ENCODE measurements around the gene STARD9.

STARD9 gene

GRCh38 chr15:42558739-42559138 lies 16.7 kb upstream of the STARD9 start:
- peaks cover 66% of the 10 kb centered on the region for H3K36me3 ChIP-seq (ENCODE audit: insufficient read depth, low read length)
- H3K4me1 ChIP-seq (ENCODE audit: insufficient read depth, low read length), result no peaks in the 10 kb centered on the region
- no peak overlapping the region for H3K27ac ChIP-seq (ENCODE audit: low read depth, low read length)
- no peak overlapping the region for H3K9ac ChIP-seq (ENCODE audit: low read depth, low read length)
- no peaks in the 10 kb centered on the region for H3K9me3 ChIP-seq (ENCODE audit: insufficient read depth, low read depth, low read length)
- 97% methylated on average over 3 of the region's 3 CpGs for WGBS
- H3K27me3 ChIP-seq (ENCODE audit: insufficient read depth, low read length), result no peaks in the 10 kb centered on the region
- no peak overlapping the region for H3K4me3 ChIP-seq (ENCODE audit: low read length)

GRCh38 chr15:42576040-42576594 lies 711 bp downstream of the STARD9 start:
- peaks cover 44% of the 10 kb centered on the region for H3K27me3 ChIP-seq (ENCODE audit: insufficient read depth, low read length)
- H3K4me3 ChIP-seq (ENCODE audit: low read length), result peak overlapping the region; percentile 77
- no peaks in the 10 kb centered on the region for H3K36me3 ChIP-seq (ENCODE audit: insufficient read depth, low read length)
- H3K9ac ChIP-seq (ENCODE audit: low read depth, low read length), result peak overlapping the region; percentile 79
- H3K27ac ChIP-seq (ENCODE audit: low read depth, low read length), result no peak overlapping the region
- WGBS, result 17% methylated on average over 16 of the region's 16 CpGs
- no peaks in the 10 kb centered on the region for H3K9me3 ChIP-seq (ENCODE audit: insufficient read depth, low read depth, low read length)
- H3K4me1 ChIP-seq (ENCODE audit: insufficient read depth, low read length), result 0 out of 2 replicates have a peak, but pooled peaks cover 4% of the 10 kb centered on the region

GRCh38 chr15:42576776-42577175 lies 1.4 kb downstream of the STARD9 start:
- peaks cover 48% of the 10 kb centered on the region for H3K27me3 ChIP-seq (ENCODE audit: insufficient read depth, low read length)
- H3K4me3 ChIP-seq (ENCODE audit: low read length), result peak overlapping the region; percentile 77; the same call in 1 of the 2 replicates
- no peak overlapping the region for H3K27ac ChIP-seq (ENCODE audit: low read depth, low read length)
- WGBS, result 93% methylated on average over 1 of the region's 1 CpG
- H3K9ac ChIP-seq (ENCODE audit: low read depth, low read length), result no peak overlapping the region
- no peaks in the 10 kb centered on the region for H3K36me3 ChIP-seq (ENCODE audit: insufficient read depth, low read length)
- H3K4me1 ChIP-seq (ENCODE audit: insufficient read depth, low read length), result peaks cover 6% of the 10 kb centered on the region
- no peaks in the 10 kb centered on the region for H3K9me3 ChIP-seq (ENCODE audit: insufficient read depth, low read depth, low read length)

- Histone ChIP-seq H3K4me1 (ENCODE audit: insufficient read depth, low read length) (peaks cover 14% of the 10 kb centered on the region), H3K27ac (ENCODE audit: low read depth, low read length) (no peak overlapping the region), H3K36me3 (ENCODE audit: insufficient read depth, low read length) (no peaks in the 10 kb centered on the region), H3K9me3 (ENCODE audit: insufficient read depth, low read depth, low read length) (no peaks in the 10 kb centered on the region), H3K27me3 (ENCODE audit: insufficient read depth, low read length) (peaks cover 55% of the 10 kb centered on the region), H3K4me3 (ENCODE audit: low read length) (no peak overlapping the region), H3K9ac (ENCODE audit: low read depth, low read length) (no peak overlapping the region)
- whole genome bisulfite sequencing, result 100% methylated on average over 1 of the region's 1 CpG
Measured at GRCh38 chr15:42577514-42578031, 2.2 kb downstream of the STARD9 start.

GRCh38 chr15:42578984-42579537 lies 3.7 kb downstream of the STARD9 start:
- WGBS, result no CpG with 5 or more reads among the region's 2 CpGs
- no peak overlapping the region for H3K9ac ChIP-seq (ENCODE audit: low read depth, low read length)
- no peaks in the 10 kb centered on the region for H3K9me3 ChIP-seq (ENCODE audit: insufficient read depth, low read depth, low read length)
- H3K4me3 ChIP-seq (ENCODE audit: low read length), result no peak overlapping the region
- no peaks in the 10 kb centered on the region for H3K36me3 ChIP-seq (ENCODE audit: insufficient read depth, low read length)
- no peak overlapping the region for H3K27ac ChIP-seq (ENCODE audit: low read depth, low read length)
- H3K4me1 ChIP-seq (ENCODE audit: insufficient read depth, low read length), result peaks cover 29% of the 10 kb centered on the region
- H3K27me3 ChIP-seq (ENCODE audit: insufficient read depth, low read length), result peaks cover 55% of the 10 kb centered on the region

- H3K9ac ChIP-seq (ENCODE audit: low read depth, low read length), result peak overlapping the region; percentile 57
- peak overlapping the region; percentile 56 for H3K4me3 ChIP-seq (ENCODE audit: low read length)
- no peaks in the 10 kb centered on the region for H3K9me3 ChIP-seq (ENCODE audit: insufficient read depth, low read depth, low read length)
- H3K4me1 ChIP-seq (ENCODE audit: insufficient read depth, low read length), result peaks cover 33% of the 10 kb centered on the region
- no peak overlapping the region for H3K27ac ChIP-seq (ENCODE audit: low read depth, low read length)
- H3K27me3 ChIP-seq (ENCODE audit: insufficient read depth, low read length), result peaks cover 43% of the 10 kb centered on the region
- 3% methylated on average over 37 of the region's 37 CpGs for WGBS
- peaks cover 5% of the 10 kb centered on the region; the same call in 1 of the 2 replicates for H3K36me3 ChIP-seq (ENCODE audit: insufficient read depth, low read length)
Measured at GRCh38 chr15:42581272-42581730, 5.9 kb downstream of the STARD9 start.

GRCh38 chr15:42582569-42583375 lies 7.4 kb downstream of the STARD9 start:
- no peak overlapping the region for H3K9ac ChIP-seq (ENCODE audit: low read depth, low read length)
- H3K4me1 ChIP-seq (ENCODE audit: insufficient read depth, low read length), result peaks cover 32% of the 10 kb centered on the region
- peaks cover 31% of the 10 kb centered on the region for H3K27me3 ChIP-seq (ENCODE audit: insufficient read depth, low read length)
- H3K9me3 ChIP-seq (ENCODE audit: insufficient read depth, low read depth, low read length), result no peaks in the 10 kb centered on the region
- H3K4me3 ChIP-seq (ENCODE audit: low read length), result no peak overlapping the region
- WGBS, result 87% methylated on average over 8 of the region's 8 CpGs
- H3K36me3 ChIP-seq (ENCODE audit: insufficient read depth, low read length), result peaks cover 5% of the 10 kb centered on the region; the same call in 1 of the 2 replicates
- H3K27ac ChIP-seq (ENCODE audit: low read depth, low read length), result no peak overlapping the region

GRCh38 chr15:42584031-42584765 lies 8.8 kb downstream of the STARD9 start:
- Histone ChIP-seq H3K36me3 (ENCODE audit: insufficient read depth, low read length) (peaks cover 5% of the 10 kb centered on the region; the same call in 1 of the 2 replicates), H3K4me3 (ENCODE audit: low read length) (0 out of 2 replicates have a peak overlapping the region, but pooled peaks have one; percentile 2), H3K4me1 (ENCODE audit: insufficient read depth, low read length) (peaks cover 32% of the 10 kb centered on the region), H3K9ac (ENCODE audit: low read depth, low read length) (peak overlapping the region; percentile 21; the same call in 1 of the 2 replicates), H3K9me3 (ENCODE audit: insufficient read depth, low read depth, low read length) (no peaks in the 10 kb centered on the region), H3K27ac (ENCODE audit: low read depth, low read length) (peak overlapping the region; percentile 67), H3K27me3 (ENCODE audit: insufficient read depth, low read length) (peaks cover 27% of the 10 kb centered on the region)
- 46% methylated on average over 4 of the region's 4 CpGs for WGBS

- peaks cover 5% of the 10 kb centered on the region; the same call in 1 of the 2 replicates for H3K36me3 ChIP-seq (ENCODE audit: insufficient read depth, low read length)
Measured at GRCh38 chr15:42590619-42591237, 15.3 kb downstream of the STARD9 start.

GRCh38 chr15:42591238-42591934 lies 16.0 kb downstream of the STARD9 start:
- WGBS, result 89% methylated on average over 9 of the region's 10 CpGs

More at GRCh38 chr15:42590619-42591237, 15.3 kb downstream of the STARD9 start:
- Histone ChIP-seq H3K27me3 (ENCODE audit: insufficient read depth, low read length) (no peaks in the 10 kb centered on the region), H3K4me1 (ENCODE audit: insufficient read depth, low read length) (no peaks in the 10 kb centered on the region; the same call in 1 of the 2 replicates), H3K4me3 (ENCODE audit: low read length) (no peak overlapping the region), H3K9ac (ENCODE audit: low read depth, low read length) (no peak overlapping the region), H3K9me3 (ENCODE audit: insufficient read depth, low read depth, low read length) (no peaks in the 10 kb centered on the region), H3K27ac (ENCODE audit: low read depth, low read length) (no peak overlapping the region)
- WGBS, result 95% methylated on average over 5 of the region's 5 CpGs

More at GRCh38 chr15:42591238-42591934, 16.0 kb downstream of the STARD9 start:
- Histone ChIP-seq H3K4me1 (ENCODE audit: insufficient read depth, low read length) (no peaks in the 10 kb centered on the region; the same call in 1 of the 2 replicates), H3K27ac (ENCODE audit: low read depth, low read length) (no peak overlapping the region), H3K9ac (ENCODE audit: low read depth, low read length) (no peak overlapping the region), H3K27me3 (ENCODE audit: insufficient read depth, low read length) (no peaks in the 10 kb centered on the region), H3K4me3 (ENCODE audit: low read length) (no peak overlapping the region), H3K36me3 (ENCODE audit: insufficient read depth, low read length) (no peaks in the 10 kb centered on the region), H3K9me3 (ENCODE audit: insufficient read depth, low read depth, low read length) (no peaks in the 10 kb centered on the region)

All from HUES64 (cell line).